Loucy (cell line): ENCODE results near the gene SUFU.

Source experiments
- H2AFZ ChIP-seq: fragments of 200-600 bp; sonication (generic); 2 replicates; pipeline ENCODE4 v1.6.0; 2016; ENCODE audit warnings: antibody characterized with exemption, mild to moderate bottlenecking, low read length, moderate library complexity
- H3F3A ChIP-seq: fragments of 200-600 bp; 2 replicates; pipeline ENCODE4 v1.6.0; 2016; ENCODE audit warnings: antibody characterized with exemption, low read depth, mild to moderate bottlenecking
- H3K27me3 ChIP-seq: fragments of 200-600 bp; sonication (generic); 2 replicates; pipeline ENCODE4 v1.6.1; 2014; ENCODE audit warnings: low read length, mild to moderate bottlenecking; ENCODE audit not compliant: insufficient read depth, poor library complexity, severe bottlenecking
- H3K36me3 ChIP-seq: fragments of 200-600 bp; sonication (generic); 2 replicates; pipeline ENCODE4 v1.6.1; 2016; ENCODE audit warnings: low read length; ENCODE audit not compliant: insufficient read depth
- H3K4me1 ChIP-seq: fragments of 200-600 bp; sonication (generic); 2 replicates; pipeline ENCODE4 v1.5.1; 2014; ENCODE audit warnings: low read length, mild to moderate bottlenecking; ENCODE audit not compliant: insufficient read depth, poor library complexity, severe bottlenecking
- H3K4me2 ChIP-seq: fragments of 200-600 bp; sonication (generic); 2 replicates; pipeline ENCODE4 v1.6.0; 2014; ENCODE audit warnings: antibody characterized with exemption, low read length, low read depth, mild to moderate bottlenecking; ENCODE audit not compliant: poor library complexity, severe bottlenecking
- H3K4me3 ChIP-seq: fragments of 200-600 bp; sonication (generic); 2 replicates; pipeline ENCODE4 v1.5.1; 2014; ENCODE audit warnings: low read length, mild to moderate bottlenecking, mixed read lengths; ENCODE audit not compliant: poor library complexity, severe bottlenecking
- H3K79me2 ChIP-seq: fragments of 200-600 bp; sonication (generic); 2 replicates; pipeline ENCODE4 v1.6.1; 2014; ENCODE audit warnings: low read length; ENCODE audit not compliant: insufficient read depth
- H3K9ac ChIP-seq: fragments of 200-600 bp; sonication (generic); 2 replicates; pipeline ENCODE4 v1.6.0; 2014; ENCODE audit warnings: mild to moderate bottlenecking, low read depth, low read length, moderate library complexity; ENCODE audit not compliant: poor library complexity, severe bottlenecking
- H3K9me2 ChIP-seq: fragments of 200-600 bp; sonication (generic); replicated peaks from 2 replicates; pipeline ENCODE4 v1.6.1; 2016; ENCODE audit warnings: low read depth, low read length, mixed read lengths
- H3K9me3 ChIP-seq: fragments of 200-600 bp; sonication (generic); 2 replicates; pipeline ENCODE4 v1.6.1; 2014; ENCODE audit warnings: mild to moderate bottlenecking, antibody characterized with exemption, low read length, low read depth; ENCODE audit not compliant: insufficient read depth
- H4K20me1 ChIP-seq: fragments of 200-600 bp; sonication (generic); 2 replicates; pipeline ENCODE4 v1.6.0; 2014; ENCODE audit warnings: antibody characterized with exemption, low read length, mild to moderate bottlenecking; ENCODE audit not compliant: insufficient read depth, poor library complexity, severe bottlenecking
- EZH2phosphoT487 ChIP-seq: fragments of 200-600 bp; IDR thresholded peaks from 2 replicates; pipeline ENCODE4 v1.6.1; 2018; ENCODE audit warnings: antibody characterized with exemption, mild to moderate bottlenecking, moderate library complexity, borderline replicate concordance
- TF ChIP-seq, protein P1 (sequence below): fragments of 200-600 bp; sonication (generic); conservative IDR thresholded peaks from 2 replicates; pipeline ENCODE4 v1.5.1; 2014; ENCODE audit warnings: mild to moderate bottlenecking, antibody characterized with exemption, low read length

SUFU gene

GRCh38 chr10:102651455-102652169 lies 147.8 kb downstream of the SUFU start:
- H4K20me1 ChIP-seq, result peaks cover 87% of the 10 kb centered on the region
- H3K36me3 ChIP-seq, result peaks cover 45% of the 10 kb centered on the region; the same call in 1 of the 2 replicates
- peak overlapping the region; percentile 98 for H3K9ac ChIP-seq
- peaks cover 65% of the 10 kb centered on the region for H3K4me1 ChIP-seq
- H3K9me2 ChIP-seq, result no peaks in the 10 kb centered on the region
- H3K4me3 ChIP-seq, result peak overlapping the region; percentile 86
- H3K4me2 ChIP-seq, result peak overlapping the region; percentile 100
- H2AFZ ChIP-seq, result no peak overlapping the region
- H3F3A ChIP-seq, result no peaks in the 10 kb centered on the region
- H3K79me2 ChIP-seq, result peaks cover 91% of the 10 kb centered on the region
- H3K27me3 ChIP-seq, result no peaks in the 10 kb centered on the region
- H3K9me3 ChIP-seq, result no peaks in the 10 kb centered on the region
- TF ChIP-seq, protein P1, sequence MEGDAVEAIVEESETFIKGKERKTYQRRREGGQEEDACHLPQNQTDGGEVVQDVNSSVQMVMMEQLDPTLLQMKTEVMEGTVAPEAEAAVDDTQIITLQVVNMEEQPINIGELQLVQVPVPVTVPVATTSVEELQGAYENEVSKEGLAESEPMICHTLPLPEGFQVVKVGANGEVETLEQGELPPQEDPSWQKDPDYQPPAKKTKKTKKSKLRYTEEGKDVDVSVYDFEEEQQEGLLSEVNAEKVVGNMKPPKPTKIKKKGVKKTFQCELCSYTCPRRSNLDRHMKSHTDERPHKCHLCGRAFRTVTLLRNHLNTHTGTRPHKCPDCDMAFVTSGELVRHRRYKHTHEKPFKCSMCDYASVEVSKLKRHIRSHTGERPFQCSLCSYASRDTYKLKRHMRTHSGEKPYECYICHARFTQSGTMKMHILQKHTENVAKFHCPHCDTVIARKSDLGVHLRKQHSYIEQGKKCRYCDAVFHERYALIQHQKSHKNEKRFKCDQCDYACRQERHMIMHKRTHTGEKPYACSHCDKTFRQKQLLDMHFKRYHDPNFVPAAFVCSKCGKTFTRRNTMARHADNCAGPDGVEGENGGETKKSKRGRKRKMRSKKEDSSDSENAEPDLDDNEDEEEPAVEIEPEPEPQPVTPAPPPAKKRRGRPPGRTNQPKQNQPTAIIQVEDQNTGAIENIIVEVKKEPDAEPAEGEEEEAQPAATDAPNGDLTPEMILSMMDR, result no peak
- no peak for TF ChIP-seq EZH2phosphoT487

DNA sequence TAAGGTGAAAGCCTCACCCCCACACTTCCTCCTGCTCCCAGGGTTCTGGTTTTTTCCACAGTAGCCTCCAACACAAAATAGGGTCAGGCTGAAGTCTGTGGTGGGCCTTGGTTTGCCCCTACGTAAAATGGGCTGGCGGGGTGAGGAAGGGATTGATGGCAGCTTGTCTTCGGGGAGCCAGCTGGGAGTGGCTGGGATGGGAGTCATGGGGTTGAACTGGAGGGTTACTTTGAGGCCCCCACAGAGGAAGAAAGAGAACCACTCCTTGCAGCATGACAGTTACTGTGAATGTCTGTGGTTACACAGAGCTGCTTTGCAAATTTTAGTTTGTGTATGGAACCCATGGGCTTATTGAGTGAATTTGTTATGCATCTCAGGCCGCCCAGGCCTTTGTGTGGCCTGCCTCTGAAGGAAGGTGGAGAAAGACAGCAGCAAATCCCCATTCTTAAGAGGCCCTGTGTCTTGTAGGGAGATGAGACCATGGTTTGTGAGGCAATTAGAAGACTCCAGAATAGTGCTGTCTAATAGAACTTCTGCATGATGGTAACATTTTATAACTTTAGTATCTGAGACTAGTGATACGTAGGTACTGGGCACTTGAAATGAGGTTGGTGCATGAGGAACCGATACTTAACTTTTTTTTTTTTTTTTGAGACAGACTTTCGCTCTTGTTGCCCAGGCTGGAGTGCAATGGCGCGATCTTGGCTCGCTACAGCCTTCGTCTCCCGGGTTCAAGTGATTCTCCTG lies 148.6 kb downstream of the SUFU start:
- Histone ChIP-seq H3K4me3 (peak overlapping the region; percentile 86), H3F3A (no peaks in the 10 kb centered on the region), H3K79me2 (peaks cover 84% of the 10 kb centered on the region), H3K9me3 (no peaks in the 10 kb centered on the region), H2AFZ (no peak overlapping the region), H3K27me3 (no peaks in the 10 kb centered on the region), H3K9ac (peak overlapping the region; percentile 98), H3K4me1 (peaks cover 58% of the 10 kb centered on the region), H4K20me1 (peaks cover 80% of the 10 kb centered on the region), H3K4me2 (peak overlapping the region; percentile 100), H3K36me3 (peaks cover 52% of the 10 kb centered on the region; the same call in 1 of the 2 replicates), H3K9me2 (no peaks in the 10 kb centered on the region)
- no peak for TF ChIP-seq EZH2phosphoT487
- TF ChIP-seq, protein P1, result no peak

DNA sequence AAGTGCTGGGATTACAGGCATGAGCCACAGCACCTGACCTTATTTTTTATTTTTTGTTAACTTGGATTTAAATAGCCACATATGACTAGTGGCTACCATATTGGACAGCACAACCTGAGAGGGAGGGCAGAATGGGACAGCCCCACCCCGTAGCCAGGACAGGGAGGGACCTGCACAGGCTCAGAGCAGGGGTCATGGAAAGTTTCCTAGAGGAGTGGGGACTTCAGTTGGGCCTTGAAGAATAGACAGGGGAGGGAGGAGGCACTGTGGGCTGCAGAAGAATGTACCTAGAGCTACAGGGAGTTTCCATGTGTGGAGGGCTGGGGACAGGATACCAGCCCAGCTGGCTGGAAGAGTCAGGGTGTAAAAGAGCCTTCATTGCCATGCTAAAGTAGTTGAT lies 149.3 kb downstream of the SUFU start:
- H3K4me3 ChIP-seq, result no peak overlapping the region
- no peaks in the 10 kb centered on the region for H3K27me3 ChIP-seq
- H3K36me3 ChIP-seq, result peaks cover 58% of the 10 kb centered on the region; the same call in 1 of the 2 replicates
- no peak overlapping the region for H3K9ac ChIP-seq
- H4K20me1 ChIP-seq, result peaks cover 72% of the 10 kb centered on the region
- no peaks in the 10 kb centered on the region for H3F3A ChIP-seq
- H3K9me3 ChIP-seq, result no peaks in the 10 kb centered on the region
- peaks cover 77% of the 10 kb centered on the region for H3K79me2 ChIP-seq
- TF ChIP-seq, protein P1, result no peak
- TF ChIP-seq EZH2phosphoT487, result no peak
- H3K4me1 ChIP-seq, result peaks cover 51% of the 10 kb centered on the region
- no peak overlapping the region for H2AFZ ChIP-seq
- H3K4me2 ChIP-seq, result peak overlapping the region; percentile 100
- H3K9me2 ChIP-seq, result no peaks in the 10 kb centered on the region
